ENCODE data around the gene DOK6. TPM values are rescaled to one million over a fixed set of nuclear protein-coding genes. Genes with fewer than 3 reads are reported as not detected.

DOK6 gene
- total RNA-seq, 1 donor from 2014 or later, result 3.2 TPM

GRCh38 chr18:69747388-69747787 lies 346.7 kb downstream of the DOK6 start:
- intact Hi-C loops (cut with DNase I), result no loop called here
- Histone ChIP-seq H3K9me3 (no peaks in the 10 kb centered on the region), H3K27ac (no peak overlapping the region), H3K36me3 (no peaks in the 10 kb centered on the region), H3K27me3 (ENCODE audit: low read depth) (no peaks in the 10 kb centered on the region), H3K4me1 (no peaks in the 10 kb centered on the region), H3K4me3 (no peak overlapping the region)
- TF ChIP-seq CTCF (IDR thresholded peaks at IDR 0.05), result no peak
- DNase-seq, result no peak
- ATAC-seq, result no peak

- ATAC-seq, result no peak
- TF ChIP-seq CTCF (IDR thresholded peaks at IDR 0.05), result no peak
- Histone ChIP-seq H3K9me3 (no peaks in the 10 kb centered on the region), H3K36me3 (no peaks in the 10 kb centered on the region), H3K27me3 (ENCODE audit: low read depth) (no peaks in the 10 kb centered on the region), H3K4me3 (no peak overlapping the region), H3K27ac (no peak overlapping the region), H3K4me1 (no peaks in the 10 kb centered on the region)
- DNase-seq, result no peak
- intact Hi-C loops (cut with DNase I), result no loop called here
Observed at GRCh38 chr18:69752737-69753380, 352.2 kb downstream of the DOK6 start.

- DNase-seq, result no peak
- no peak for TF ChIP-seq CTCF (IDR thresholded peaks at IDR 0.05)
- Histone ChIP-seq H3K4me3 (no peak overlapping the region), H3K9me3 (no peaks in the 10 kb centered on the region), H3K36me3 (no peaks in the 10 kb centered on the region), H3K27ac (no peak overlapping the region), H3K4me1 (no peaks in the 10 kb centered on the region), H3K27me3 (ENCODE audit: low read depth) (no peaks in the 10 kb centered on the region)
- ATAC-seq, result no peak
- intact Hi-C loops (cut with DNase I), result no loop called here
Observed at GRCh38 chr18:69754108-69754507, 353.4 kb downstream of the DOK6 start.

- H3K9me3 ChIP-seq, result no peaks in the 10 kb centered on the region
- no peaks in the 10 kb centered on the region for H3K36me3 ChIP-seq
- H3K27me3 ChIP-seq (ENCODE audit: low read depth), result no peaks in the 10 kb centered on the region
- DNase-seq (no peak), ATAC-seq (no peak)
- H3K4me3 ChIP-seq, result no peak overlapping the region
- H3K4me1 ChIP-seq, result no peaks in the 10 kb centered on the region
- no peak for TF ChIP-seq CTCF (IDR thresholded peaks at IDR 0.05)
- intact Hi-C loops (cut with DNase I), result no loop called here
- no peak overlapping the region for H3K27ac ChIP-seq
Observed at GRCh38 chr18:69755041-69755440, 354.4 kb downstream of the DOK6 start.

- no peak for DNase-seq
- intact Hi-C loops (cut with DNase I), result no loop called here
- no peak overlapping the region for H3K27ac ChIP-seq
Observed at GRCh38 chr18:69755856-69756496, 355.3 kb downstream of the DOK6 start.

More at GRCh38 chr18:69755856-69756496, 355.3 kb downstream of the DOK6 start:
- no peaks in the 10 kb centered on the region for H3K27me3 ChIP-seq (ENCODE audit: low read depth)
- ATAC-seq, result no peak
- no peak for TF ChIP-seq CTCF (IDR thresholded peaks at IDR 0.05)
- no peaks in the 10 kb centered on the region for H3K9me3 ChIP-seq
- H3K4me1 ChIP-seq, result no peaks in the 10 kb centered on the region
- no peaks in the 10 kb centered on the region for H3K36me3 ChIP-seq
- no peak overlapping the region for H3K4me3 ChIP-seq

Data from lower lobe of right lung (tissue), 2 donors.